GM18505 (cell line): Measurements from ENCODE around the gene GSTO2.
A peak's percentile ranks its signal among the peaks of the same experiment; 100 is the strongest.
"Not testable (repeated sequence)": the region's sequence is repeated elsewhere in the genome, so short reads cannot be mapped to it uniquely, and the experiment has no call there.

Experiments
- ATAC-seq: cut with Tn5 transposase; IDR thresholded peaks from one replicate; pipeline ENCODE4 v1.9.1; 2021; ENCODE audit not compliant: unreplicated experiment
- POLR2A ChIP-seq: IDR thresholded peaks from 4 replicates; pipeline ENCODE4 v1.6.1; 2011; ENCODE audit warnings: borderline replicate concordance; ENCODE audit not compliant: insufficient read depth, insufficient read length; ENCODE audit errors: extremely low read depth

The GSTO2 gene

GRCh38 chr10:104247513-104248146, 21.4 kb upstream of the GSTO2 start:
- ATAC-seq: no peak
- no peak for TF ChIP-seq POLR2A

GRCh38 chr10:104248931-104249330, 20.1 kb upstream of the GSTO2 start:
- not testable (repeated sequence) for ATAC-seq

GRCh38 chr10:104250371-104250770, 18.6 kb upstream of the GSTO2 start:
- no peak for ATAC-seq
- TF ChIP-seq POLR2A: no peak

GRCh38 chr10:104251443-104251842, 17.5 kb upstream of the GSTO2 start:
- no peak for ATAC-seq
- no peak for TF ChIP-seq POLR2A

- ATAC-seq: no peak
- no peak for TF ChIP-seq POLR2A
These were observed 16.6 kb upstream of the GSTO2 start for GRCh38 chr10:104252368-104252767.

- ATAC-seq: no peak
- TF ChIP-seq POLR2A: no peak
These were observed 15.9 kb upstream of the GSTO2 start for GRCh38 chr10:104253106-104253505.

GRCh38 chr10:104253606-104254410, 15.2 kb upstream of the GSTO2 start:
- ATAC-seq: no peak
- no peak for TF ChIP-seq POLR2A

GRCh38 chr10:104254493-104255310, 14.3 kb upstream of the GSTO2 start, which contains the start of gene GSTO1:
Gene GSTO1 (plus strand): TSS chr10:104254892. CDS start chr10:104254929, 37 bp downstream.
- peak; percentile 89 for TF ChIP-seq POLR2A
- peak; percentile 75 for ATAC-seq

GRCh38 chr10:104255311-104255981, 13.5 kb upstream of the GSTO2 start:
- peak; percentile 41 for ATAC-seq
- peak; percentile 23 for TF ChIP-seq POLR2A

- TF ChIP-seq POLR2A: no peak
- ATAC-seq: no peak
These were observed 12.5 kb upstream of the GSTO2 start for GRCh38 chr10:104256335-104256961.

GRCh38 chr10:104257235-104257634, 11.7 kb upstream of the GSTO2 start:
- TF ChIP-seq POLR2A: no peak
- ATAC-seq: no peak

GRCh38 chr10:104258209-104258608, 10.8 kb upstream of the GSTO2 start:
- no peak for TF ChIP-seq POLR2A
- no peak for ATAC-seq
